HepG2 (cell line): ENCODE measurements around the gene POU3F1. TPM values are rescaled to one million over a fixed set of nuclear protein-coding genes. Genes with fewer than 3 reads are reported as not detected.
A peak's percentile ranks its signal among the peaks of the same experiment; 100 is the strongest.

ENCODE experiments used
- ARHGAP35 ChIP-seq: sonication (generic); formaldehyde crosslinking; IDR thresholded peaks from 2 replicates; pipeline ENCODE4 v1.9.0; 2022; ENCODE audit warnings: mild to moderate bottlenecking, inconsistent platforms, moderate library complexity, missing genetic modification reagents, borderline replicate concordance
- CREM ChIP-seq, 2 experiments: sonication (generic) in 1 of 2; formaldehyde crosslinking in 1 of 2; IDR thresholded peaks; 2 replicates each; pipeline versions ENCODE4 v1.4.0 to v1.6.1; 2016 to 2020; ENCODE audit warnings: antibody characterized with exemption in 1 of 2, mild to moderate bottlenecking in 1 of 2, missing genetic modification reagents in 1 of 2
- ESRRA ChIP-seq: sonication (generic); formaldehyde crosslinking; IDR thresholded peaks from 2 replicates; pipeline ENCODE4 v1.5.1; 2020; ENCODE audit warnings: mild to moderate bottlenecking, low read depth, missing genetic modification reagents
- HDAC2 ChIP-seq: sonication (generic); formaldehyde crosslinking; IDR thresholded peaks from 2 replicates; pipeline ENCODE4 v1.4.0; 2020; ENCODE audit warnings: missing genetic modification reagents
- HOXA7 ChIP-seq: sonication (generic); formaldehyde crosslinking; IDR thresholded peaks from 2 replicates; pipeline ENCODE4 v1.8.1; 2022; ENCODE audit warnings: mild to moderate bottlenecking, missing genetic modification reagents, moderate library complexity
- MZF1 ChIP-seq: sonication (generic); formaldehyde crosslinking; IDR thresholded peaks from 2 replicates; pipeline ENCODE4 v1.8.1; 2023; ENCODE audit warnings: mild to moderate bottlenecking, missing genetic modification reagents, borderline replicate concordance
- NCOA2 ChIP-seq: sonication (generic); formaldehyde crosslinking; IDR thresholded peaks from 2 replicates; pipeline ENCODE4 v1.8.0; 2022; ENCODE audit warnings: inconsistent platforms
- POGZ ChIP-seq: sonication (generic); formaldehyde crosslinking; IDR thresholded peaks from 2 replicates; pipeline ENCODE4 v1.4.0; 2020; ENCODE audit warnings: mild to moderate bottlenecking, missing genetic modification reagents
- SMAD1 ChIP-seq: sonication (generic); formaldehyde crosslinking; IDR thresholded peaks from 2 replicates; pipeline ENCODE4 v1.4.0; 2020; ENCODE audit warnings: missing genetic modification reagents, low read depth, mild to moderate bottlenecking, borderline replicate concordance
- TFE3 ChIP-seq: IDR thresholded peaks from 2 replicates; pipeline ENCODE4 v1.6.1; 2016
- THAP8 ChIP-seq: sonication (generic); formaldehyde crosslinking; IDR thresholded peaks from 2 replicates; pipeline ENCODE4 v1.5.1; 2020; ENCODE audit warnings: missing genetic modification reagents, mild to moderate bottlenecking, borderline replicate concordance
- TMF1 ChIP-seq: sonication (generic); formaldehyde crosslinking; IDR thresholded peaks from 2 replicates; pipeline ENCODE4 v1.8.1; 2022; ENCODE audit warnings: low read depth, missing genetic modification reagents
- XRCC5 ChIP-seq: fragments of 200-400 bp; formaldehyde crosslinking; optimal IDR thresholded peaks from 2 replicates; pipeline ENCODE3; 2017; ENCODE audit warnings: mild to moderate bottlenecking, low read length
- ZBTB14 ChIP-seq: sonication (generic); formaldehyde crosslinking; IDR thresholded peaks from 2 replicates; pipeline ENCODE4 v1.4.0; 2020; ENCODE audit warnings: missing genetic modification reagents
- ZBTB25 ChIP-seq: IDR thresholded peaks from 2 replicates; pipeline ENCODE4 v1.6.1; 2018; ENCODE audit warnings: missing genetic modification reagents
- ZBTB26 ChIP-seq: IDR thresholded peaks from 2 replicates; pipeline ENCODE4 v1.6.1; 2016; ENCODE audit warnings: missing compliant biosample characterization, missing genetic modification reagents, borderline replicate concordance
- ZNF281 ChIP-seq: sonication (generic); formaldehyde crosslinking; IDR thresholded peaks from 2 replicates; pipeline ENCODE4 v1.4.0; 2020; ENCODE audit warnings: missing genetic modification reagents, borderline replicate concordance
- ZNF30 ChIP-seq: sonication (generic); formaldehyde crosslinking; IDR thresholded peaks from 2 replicates; pipeline ENCODE4 v1.5.0; 2020; ENCODE audit warnings: mild to moderate bottlenecking, missing genetic modification reagents
- ZNF558 ChIP-seq: sonication (generic); formaldehyde crosslinking; IDR thresholded peaks from 2 replicates; pipeline ENCODE4 v1.9.0; 2022; ENCODE audit warnings: mild to moderate bottlenecking, missing genetic modification reagents, borderline replicate concordance
- ZNF577 ChIP-seq: sonication (generic); formaldehyde crosslinking; IDR thresholded peaks from 2 replicates; pipeline ENCODE4 v1.4.0; 2020; ENCODE audit warnings: mild to moderate bottlenecking, low read depth, missing genetic modification reagents, borderline replicate concordance
- ZNF580 ChIP-seq: IDR thresholded peaks from 2 replicates; pipeline ENCODE4 v1.6.1; 2016; ENCODE audit warnings: low read depth, borderline replicate concordance
- polyA plus RNA-seq, 8 experiments: library from polyadenylated mRNA; depleted of rRNA in 3 of 8; stranded (reverse) in 7 of 8; unstranded in 1 of 8; fragments of >200 nt; fragmentation: Illumina TruSeq in 4 of 8; extraction: Trizol in 4 of 8; gene quantifications; 2 replicates each; pipeline versions ENCODE4 v1.2.1 to v1.2.3, GENCODE V29; 2011 to 2016; ENCODE audit warnings: low read depth in 4 of 8, missing spikeins in 1 of 8, mixed read lengths in 1 of 8; ENCODE audit not compliant: insufficient read depth in 1 of 8
- total RNA-seq, 5 experiments: library from RNA; depleted of rRNA; stranded (reverse); fragments of >200 nt; fragmentation: Illumina TruSeq; extraction: Trizol; gene quantifications; 2 replicates each; pipeline ENCODE4 v1.2.3, GENCODE V29; 2016; ENCODE audit warnings: low read depth in 1 of 5

POU3F1 gene
- total and polyA plus RNA-seq, 2 of the 13 experiments (the other 11 are each of a cell fraction or from before 2014, with no cell fraction given): not detected

GRCh38 chr1:38076038-38076437 lies 29.4 kb upstream of the POU3F1 start (continued):
- TF ChIP-seq ZBTB25 (CRISPR knock-in tag): peak; percentile 33; the same call in 1 of the 2 replicates
- TF ChIP-seq THAP8 (CRISPR knock-in tag): no peak
- TF ChIP-seq TFE3 (CRISPR knock-in tag): peak; percentile 57; the same call in 1 of the 2 replicates
- TF ChIP-seq TMF1 (CRISPR knock-in tag): no peak
- peak; percentile 63; the same call in 1 of the 2 replicates for TF ChIP-seq ARHGAP35
- TF ChIP-seq ZBTB14: no peak
- TF ChIP-seq HDAC2 (CRISPR knock-in tag): peak; percentile 46; the same call in 1 of the 2 replicates
- TF ChIP-seq HOXA7 (CRISPR knock-in tag): 0 out of 2 replicates have a peak, but pooled peaks have one; percentile 62
- TF ChIP-seq ZNF558: peak; percentile 60; the same call in 1 of the 2 replicates
- TF ChIP-seq ZNF577: no peak
- TF ChIP-seq XRCC5: no peak
- no peak for TF ChIP-seq ZNF30 (CRISPR knock-in tag)
- TF ChIP-seq ESRRA (CRISPR knock-in tag): no peak
- TF ChIP-seq ZNF281: peak; percentile 92
- no peak for TF ChIP-seq POGZ (CRISPR knock-in tag)
- TF ChIP-seq ZNF580 (CRISPR knock-in tag): peak; percentile 55; the same call in 1 of the 2 replicates
- TF ChIP-seq CREM (IDR thresholded peaks at IDR 0.05): no peak
- TF ChIP-seq CREM (CRISPR knock-in tag; IDR thresholded peaks at IDR 0.05): no peak
- TF ChIP-seq MZF1: no peak
- TF ChIP-seq NCOA2 (CRISPR knock-in tag): peak; percentile 35; the same call in 1 of the 2 replicates
- no peak for TF ChIP-seq SMAD1
- TF ChIP-seq ZBTB26 (CRISPR knock-in tag): peak; percentile 86
